ENCODE data around the gene CCDC60.
A peak's percentile ranks its signal among the peaks of the same experiment; 100 is the strongest.

Gene CCDC60

DNA sequence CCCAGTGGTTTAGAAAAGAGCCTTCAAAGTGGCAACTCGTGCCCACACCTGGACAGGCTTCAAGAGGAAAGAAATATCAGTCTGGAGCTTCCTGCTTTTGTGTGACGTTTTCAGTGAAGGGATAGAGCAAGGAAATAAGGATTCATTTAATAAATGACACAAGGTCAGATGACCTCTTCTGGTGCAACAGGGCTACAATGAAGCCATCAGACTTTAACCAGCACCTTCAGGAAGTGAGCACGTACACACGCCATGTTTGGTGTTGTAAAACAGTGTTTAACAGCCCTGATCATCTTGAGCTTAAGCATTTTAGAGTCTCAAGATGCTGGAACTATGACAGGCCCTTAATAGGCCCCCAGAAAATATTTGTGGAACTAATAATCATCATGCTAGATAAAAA is 59.1 kb downstream of the CCDC60 start:
- no peak overlapping the region for H3K27ac Mint-ChIP-seq

GRCh38 chr12:119397540-119397939 is 63.0 kb downstream of the CCDC60 start:
- H3K27ac Mint-ChIP-seq, result no peak overlapping the region

More for the DNA sequence above, 59.1 kb downstream of the CCDC60 start:
- H3K4me3 Mint-ChIP-seq, result no peak overlapping the region
- H3K9me3 Mint-ChIP-seq, result no peaks in the 10 kb centered on the region
- no peak for DNase-seq (ENCODE audit: low spot score in 2 of 2)
- H3K36me3 Mint-ChIP-seq, result no peaks in the 10 kb centered on the region
- ATAC-seq, result no peak
- H3K4me1 Mint-ChIP-seq, result no peaks in the 10 kb centered on the region

DNA sequence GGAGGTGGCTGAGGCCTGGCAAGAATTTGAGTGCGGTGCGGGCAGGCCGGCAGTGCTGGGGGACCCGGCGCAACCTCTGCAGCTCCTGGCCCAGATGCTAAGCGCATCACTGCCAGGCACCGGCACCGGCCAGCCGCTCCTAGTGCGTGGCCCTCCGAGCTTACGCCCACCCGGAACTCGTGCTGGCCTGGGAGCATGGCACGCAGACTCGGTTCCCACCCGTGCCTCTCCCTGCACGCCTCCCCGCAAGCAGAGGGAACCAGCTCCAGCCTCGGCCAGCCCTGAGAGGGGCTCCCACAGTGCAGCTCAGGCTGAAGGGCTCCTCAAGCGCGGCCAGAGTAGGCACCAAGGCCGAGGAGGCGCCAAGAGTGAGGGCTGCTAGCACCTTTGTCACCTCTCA is 63.7 kb downstream of the CCDC60 start:
- H3K9me3 Mint-ChIP-seq, result no peaks in the 10 kb centered on the region

More at GRCh38 chr12:119397540-119397939, 63.0 kb downstream of the CCDC60 start:
- Mint-ChIP-seq H3K4me1 (no peaks in the 10 kb centered on the region), H3K36me3 (no peaks in the 10 kb centered on the region), H3K9me3 (no peaks in the 10 kb centered on the region), H3K4me3 (no peak overlapping the region)
- ATAC-seq, result no peak
- no peak for DNase-seq (ENCODE audit: low spot score in 2 of 2)

GRCh38 chr12:119399301-119399700 is 64.8 kb downstream of the CCDC60 start:
- DNase-seq (ENCODE audit: low spot score in 2 of 2) (no peak), ATAC-seq (no peak)
- no peaks in the 10 kb centered on the region for H3K4me1 Mint-ChIP-seq
- H3K27ac Mint-ChIP-seq, result no peak overlapping the region
- H3K36me3 Mint-ChIP-seq, result no peaks in the 10 kb centered on the region
- no peak overlapping the region for H3K4me3 Mint-ChIP-seq
- H3K9me3 Mint-ChIP-seq, result no peaks in the 10 kb centered on the region

More for the DNA sequence above, 63.7 kb downstream of the CCDC60 start:
- no peak for ATAC-seq
- no peak overlapping the region for H3K27ac Mint-ChIP-seq
- no peaks in the 10 kb centered on the region for H3K4me1 Mint-ChIP-seq
- H3K4me3 Mint-ChIP-seq, result no peak overlapping the region
- no peaks in the 10 kb centered on the region for H3K36me3 Mint-ChIP-seq
- DNase-seq (ENCODE audit: low spot score in 2 of 2), result no peak

DNA sequence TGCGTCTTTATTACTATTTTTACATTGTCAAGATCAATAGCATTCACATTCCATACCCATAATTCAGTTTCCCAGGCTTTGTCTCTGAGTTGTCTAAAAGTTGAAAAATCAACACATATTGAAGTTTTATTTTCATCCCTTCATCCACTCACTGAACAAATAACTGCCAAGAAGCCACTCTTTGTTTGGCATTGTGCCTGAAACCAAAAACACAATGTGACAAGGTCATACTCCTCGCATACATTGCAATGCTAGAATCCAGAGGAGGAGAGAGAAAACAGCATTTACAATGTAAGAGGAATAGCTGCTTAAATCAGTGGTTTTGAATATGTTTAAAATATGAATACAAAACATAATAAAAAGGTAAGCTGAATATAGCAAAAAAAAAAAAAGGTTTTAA is 71.8 kb downstream of the CCDC60 start:
- ATAC-seq (no peak), DNase-seq (ENCODE audit: low spot score in 2 of 2) (no peak)
- Mint-ChIP-seq H3K4me3 (no peak overlapping the region), H3K36me3 (no peaks in the 10 kb centered on the region), H3K4me1 (no peaks in the 10 kb centered on the region), H3K9me3 (no peaks in the 10 kb centered on the region), H3K27ac (no peak overlapping the region)

DNA sequence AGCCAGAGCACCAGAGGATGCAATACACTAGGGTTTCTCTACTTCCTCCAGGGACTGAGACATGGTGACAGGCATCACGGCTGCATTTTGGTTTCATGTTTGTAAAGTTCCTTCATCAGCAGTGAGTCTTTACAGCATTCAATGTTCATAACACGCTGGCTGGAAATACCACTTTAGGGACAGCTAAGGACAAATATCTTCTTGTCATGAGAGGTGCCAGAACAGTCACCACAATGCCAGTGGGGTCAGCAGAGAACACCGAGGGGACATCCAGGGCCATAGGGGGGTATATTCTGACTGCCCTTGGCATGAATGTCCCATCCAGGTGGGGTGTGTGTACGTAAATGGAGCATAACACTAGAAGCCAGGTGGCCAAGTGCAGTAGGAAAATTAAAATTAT is 72.3 kb downstream of the CCDC60 start:
- ATAC-seq (no peak), DNase-seq (ENCODE audit: low spot score in 2 of 2) (no peak)
- H3K4me1 Mint-ChIP-seq, result no peaks in the 10 kb centered on the region
- no peak overlapping the region for H3K27ac Mint-ChIP-seq
- no peak overlapping the region for H3K4me3 Mint-ChIP-seq
- no peaks in the 10 kb centered on the region for H3K9me3 Mint-ChIP-seq
- no peaks in the 10 kb centered on the region for H3K36me3 Mint-ChIP-seq

DNA sequence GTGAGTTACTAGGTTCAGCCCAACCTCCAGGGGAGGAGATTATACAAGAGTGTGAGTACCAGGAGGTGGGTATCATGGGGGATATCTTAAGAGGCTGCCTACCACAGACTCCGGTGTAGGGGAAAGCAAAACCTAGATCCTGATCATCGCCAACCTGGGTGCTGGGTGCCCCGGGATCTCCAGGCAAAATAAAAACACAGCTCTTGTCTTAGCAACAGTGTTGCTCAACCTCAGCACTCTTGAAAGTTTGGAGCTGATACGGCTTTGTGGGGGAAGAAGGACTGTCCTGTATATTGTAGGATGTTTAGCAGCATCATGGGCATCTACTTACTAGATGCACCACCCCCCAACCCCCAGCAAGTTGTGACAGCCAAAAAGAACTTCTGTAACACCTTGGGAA is 74.5 kb downstream of the CCDC60 start:
- H3K27ac Mint-ChIP-seq, result no peak overlapping the region
- peaks cover 8% of the 10 kb centered on the region for H3K4me1 Mint-ChIP-seq
- ATAC-seq, result no peak
- no peak for DNase-seq (ENCODE audit: low spot score in 2 of 2)
- H3K36me3 Mint-ChIP-seq, result no peaks in the 10 kb centered on the region
- no peak overlapping the region for H3K4me3 Mint-ChIP-seq
- H3K9me3 Mint-ChIP-seq, result no peaks in the 10 kb centered on the region

DNA sequence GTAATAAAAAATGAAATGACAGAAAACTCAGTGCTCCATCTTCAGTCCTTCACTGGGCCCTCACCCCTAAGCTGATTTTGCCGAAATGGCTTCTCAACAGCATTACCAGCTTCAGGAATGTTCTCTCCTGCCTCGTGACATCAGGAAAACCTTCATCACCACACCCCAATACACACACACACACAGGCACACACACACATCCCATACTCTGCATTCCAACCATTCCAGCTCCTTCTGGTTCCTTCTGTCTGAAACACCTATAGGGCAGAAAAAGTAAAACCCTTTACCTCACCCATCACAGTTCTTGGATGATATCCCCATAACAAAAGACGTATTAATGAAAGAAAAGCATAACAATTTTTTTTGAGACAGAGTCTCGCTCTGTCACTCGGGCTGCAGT is 75.9 kb downstream of the CCDC60 start:
- DNase-seq (ENCODE audit: low spot score in 2 of 2), result no peak
- Mint-ChIP-seq H3K36me3 (no peaks in the 10 kb centered on the region), H3K27ac (no peak overlapping the region), H3K9me3 (no peaks in the 10 kb centered on the region), H3K4me1 (peaks cover 8% of the 10 kb centered on the region), H3K4me3 (no peak overlapping the region)
- no peak for ATAC-seq

GRCh38 chr12:119412306-119412705 is 77.8 kb downstream of the CCDC60 start:
- peaks cover 8% of the 10 kb centered on the region for H3K4me1 Mint-ChIP-seq
- H3K4me3 Mint-ChIP-seq, result no peak overlapping the region
- no peaks in the 10 kb centered on the region for H3K36me3 Mint-ChIP-seq
- DNase-seq (ENCODE audit: low spot score in 2 of 2), result no peak
- H3K27ac Mint-ChIP-seq, result no peak overlapping the region
- H3K9me3 Mint-ChIP-seq, result no peaks in the 10 kb centered on the region
- ATAC-seq, result no peak

GRCh38 chr12:119412811-119413794 is 78.6 kb downstream of the CCDC60 start:
- Mint-ChIP-seq H3K4me1 (peaks cover 8% of the 10 kb centered on the region), H3K27ac (no peak overlapping the region), H3K4me3 (no peak overlapping the region), H3K9me3 (no peaks in the 10 kb centered on the region), H3K36me3 (no peaks in the 10 kb centered on the region)
- ATAC-seq, result no peak
- peak; percentile 6 to 67 for DNase-seq (ENCODE audit: low spot score in 2 of 2)

DNA sequence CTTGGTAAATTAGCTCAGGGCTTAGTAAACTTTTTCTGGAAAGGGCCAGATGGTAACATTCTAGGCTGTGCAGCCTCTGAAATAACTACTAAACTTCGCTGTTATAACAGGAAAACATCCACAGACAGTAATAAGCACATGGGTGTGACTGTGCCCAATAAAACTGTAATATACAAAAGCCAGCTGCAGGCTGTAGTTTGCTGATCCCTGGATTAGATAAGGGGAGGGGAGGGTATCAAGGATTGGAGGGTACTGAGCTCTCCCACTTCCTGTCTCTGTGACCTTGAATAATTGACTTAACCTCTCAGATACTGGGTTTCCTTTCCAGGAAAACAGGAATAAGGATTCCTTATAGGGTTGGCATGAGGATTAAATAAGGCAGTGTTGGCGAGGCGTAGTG is 81.2 kb downstream of the CCDC60 start:
- Mint-ChIP-seq H3K9me3 (no peaks in the 10 kb centered on the region), H3K27ac (no peak overlapping the region), H3K4me3 (no peak overlapping the region), H3K36me3 (no peaks in the 10 kb centered on the region), H3K4me1 (peaks cover 8% of the 10 kb centered on the region)
- ATAC-seq, result no peak
- DNase-seq (ENCODE audit: low spot score in 2 of 2), result no peak

DNA sequence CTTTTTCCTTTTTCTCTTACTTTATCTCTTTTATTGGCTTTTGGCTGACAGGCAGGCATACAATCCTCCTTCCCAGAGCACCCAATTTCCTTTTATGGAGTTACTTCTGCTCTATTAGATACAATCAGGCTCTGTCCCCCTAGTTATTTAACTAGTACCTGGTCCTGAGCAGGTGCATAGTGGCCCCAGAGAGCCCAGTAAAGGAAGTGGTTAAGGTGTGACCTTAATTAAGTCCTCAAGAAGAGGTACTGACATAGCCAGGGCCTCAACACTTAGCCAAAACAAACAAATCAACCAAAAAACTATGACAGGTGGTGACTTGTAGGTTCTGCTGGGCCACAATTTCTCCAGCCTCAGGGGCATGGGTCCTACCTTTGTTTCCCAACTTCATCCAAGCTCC is 82.9 kb downstream of the CCDC60 start:
- Mint-ChIP-seq H3K27ac (no peak overlapping the region), H3K9me3 (peaks cover 7% of the 10 kb centered on the region), H3K4me1 (peaks cover 8% of the 10 kb centered on the region), H3K36me3 (no peaks in the 10 kb centered on the region), H3K4me3 (no peak overlapping the region)
- DNase-seq (ENCODE audit: low spot score in 2 of 2) (no peak), ATAC-seq (no peak)

DNA sequence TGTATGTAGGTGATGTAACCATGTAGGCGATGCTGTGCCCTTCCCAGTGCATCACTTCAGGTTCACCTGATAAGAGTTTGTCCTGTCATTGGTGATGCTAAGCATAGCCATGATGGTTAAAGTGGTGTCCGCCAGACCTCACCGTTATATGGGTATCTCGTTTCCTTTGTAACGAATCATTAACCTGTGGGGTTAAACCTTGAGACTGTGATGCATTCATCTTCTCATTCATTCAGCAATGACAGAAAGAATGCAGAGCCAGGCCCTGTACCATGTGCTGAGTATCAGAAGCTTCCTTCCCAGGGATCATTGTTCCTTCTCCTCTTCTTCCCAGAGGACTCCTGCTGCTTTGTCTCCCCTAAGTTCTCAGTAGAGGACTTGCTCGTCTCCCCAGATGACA is 84.9 kb downstream of the CCDC60 start:
- Mint-ChIP-seq H3K36me3 (no peaks in the 10 kb centered on the region), H3K4me1 (no peaks in the 10 kb centered on the region), H3K9me3 (peaks cover 10% of the 10 kb centered on the region), H3K27ac (no peak overlapping the region), H3K4me3 (no peak overlapping the region)
- ATAC-seq, result no peak
- DNase-seq (ENCODE audit: low spot score in 2 of 2), result no peak

DNA sequence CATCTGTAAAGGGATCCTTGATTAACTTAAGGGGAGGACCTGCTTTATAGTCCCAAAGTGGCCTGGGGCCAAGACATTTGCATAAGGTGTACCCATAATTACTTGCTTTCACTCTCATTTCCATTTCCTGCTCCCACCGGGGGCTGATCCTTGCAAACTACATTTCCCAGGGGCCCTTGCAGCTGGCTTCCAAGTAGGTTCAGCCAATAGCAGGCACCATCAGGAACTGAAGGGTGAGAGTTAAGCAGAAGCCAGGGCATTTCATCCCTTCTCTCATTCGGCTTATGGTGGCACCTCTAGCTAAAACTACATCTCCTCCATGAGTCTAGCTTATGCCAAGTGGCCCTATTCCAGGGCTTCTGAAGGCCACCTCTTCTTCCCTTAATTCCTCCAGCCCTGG is 88.8 kb downstream of the CCDC60 start:
- Mint-ChIP-seq H3K27ac (no peak overlapping the region), H3K36me3 (no peaks in the 10 kb centered on the region), H3K4me3 (no peak overlapping the region), H3K9me3 (peaks cover 10% of the 10 kb centered on the region), H3K4me1 (no peaks in the 10 kb centered on the region)
- no peak for ATAC-seq
- no peak for DNase-seq (ENCODE audit: low spot score in 2 of 2)

DNA sequence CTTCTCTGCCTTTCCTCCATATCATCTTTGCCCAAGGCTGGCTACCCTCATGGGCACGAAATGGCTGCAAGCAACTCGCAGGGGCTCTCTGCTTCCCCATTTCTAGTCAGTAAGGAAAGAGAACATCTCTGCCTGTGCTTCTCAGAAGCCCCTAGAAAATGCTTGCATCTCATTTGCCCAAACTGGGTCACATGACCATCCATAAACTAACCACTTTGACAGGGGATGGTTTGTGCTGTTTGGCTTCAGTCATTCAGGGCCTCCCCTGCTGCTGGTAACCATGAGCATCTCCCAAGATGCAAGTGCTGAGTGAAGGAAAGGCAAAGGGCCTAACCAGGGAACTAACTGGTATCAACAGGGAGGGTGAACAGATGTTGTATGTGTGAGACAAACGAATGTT is 91.1 kb downstream of the CCDC60 start:
- no peak overlapping the region for H3K27ac Mint-ChIP-seq
- H3K4me1 Mint-ChIP-seq, result no peaks in the 10 kb centered on the region
- H3K36me3 Mint-ChIP-seq, result no peaks in the 10 kb centered on the region
- peaks cover 10% of the 10 kb centered on the region for H3K9me3 Mint-ChIP-seq
- DNase-seq (ENCODE audit: low spot score in 2 of 2) (no peak), ATAC-seq (no peak)
- H3K4me3 Mint-ChIP-seq, result no peak overlapping the region

DNA sequence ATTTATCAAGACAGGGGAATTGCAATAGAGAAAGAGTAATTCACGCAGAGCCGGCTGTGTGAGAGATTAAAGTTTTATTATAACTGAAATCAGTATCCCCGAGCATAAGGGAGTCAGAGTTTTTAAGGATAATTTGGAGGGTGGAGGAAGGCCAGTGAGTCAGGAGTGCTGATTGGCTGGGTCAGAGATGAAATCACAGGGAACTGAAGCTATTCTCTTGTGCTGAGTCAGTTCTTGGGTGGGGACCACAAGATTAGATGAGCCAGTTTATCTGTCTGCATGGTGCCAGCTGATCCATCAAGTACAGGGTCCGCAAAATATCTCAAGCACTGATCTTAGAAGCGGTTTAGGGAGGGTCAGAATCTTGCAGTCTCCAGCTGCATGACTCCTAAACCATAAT is 96.6 kb downstream of the CCDC60 start:
- Mint-ChIP-seq H3K4me1 (no peaks in the 10 kb centered on the region), H3K4me3 (no peak overlapping the region), H3K9me3 (peaks cover 7% of the 10 kb centered on the region), H3K36me3 (no peaks in the 10 kb centered on the region), H3K27ac (no peak overlapping the region)
- DNase-seq (ENCODE audit: low spot score in 2 of 2) (no peak), ATAC-seq (no peak)
